GM21619 (cell line): ENCODE data around the gene SHC3.

Source experiments
- ATAC-seq: cut with Tn5 transposase; IDR thresholded peaks from one replicate; pipeline ENCODE4 v1.9.1; 2021; ENCODE audit not compliant: unreplicated experiment

The SHC3 gene

GRCh38 chr9:89154651-89155336, 23.8 kb downstream of the SHC3 start:
- no peak for ATAC-seq

DNA sequence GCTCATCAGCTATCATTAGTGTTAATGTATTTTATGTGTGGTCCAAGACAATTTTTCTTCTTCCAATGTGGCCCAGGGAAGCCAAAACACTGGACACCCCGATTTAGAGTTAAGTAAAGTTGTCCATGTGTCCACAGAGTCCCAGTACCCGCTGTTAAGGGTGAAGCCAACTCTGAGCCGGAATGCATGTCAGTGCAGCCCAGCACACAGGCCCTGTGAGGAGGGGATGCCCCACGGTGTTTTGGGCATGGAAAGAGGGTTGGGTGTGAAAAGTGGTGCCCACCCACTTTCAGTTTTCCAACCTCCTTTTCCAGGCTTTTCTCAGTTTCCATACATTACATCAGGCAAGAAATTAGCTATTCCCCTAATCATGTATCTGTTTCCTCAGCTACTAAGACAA, 24.4 kb downstream of the SHC3 start:
- ATAC-seq, result no peak

GRCh38 chr9:89153232-89154017, 25.2 kb downstream of the SHC3 start:
- ATAC-seq, result no peak

- ATAC-seq, result no peak
Observed at GRCh38 chr9:89149726-89150125, 28.9 kb downstream of the SHC3 start.

DNA sequence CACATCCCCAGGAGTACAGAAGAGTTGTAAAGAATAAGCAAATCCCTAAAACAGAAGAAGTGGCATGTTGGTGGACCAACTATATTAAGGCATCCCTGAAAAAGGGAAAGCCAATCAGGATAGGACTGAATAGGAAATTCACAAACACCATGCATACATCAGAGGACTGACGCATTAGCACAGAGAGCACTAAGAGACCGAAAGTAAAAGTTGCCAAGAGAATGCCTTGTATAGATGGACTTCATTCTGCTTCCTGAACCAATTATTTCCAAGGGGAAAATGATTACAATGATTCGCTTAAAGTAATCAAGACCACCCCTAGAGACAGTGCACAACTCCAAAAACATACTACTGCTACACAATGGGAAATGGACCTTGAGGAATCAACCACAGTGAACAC, 33.5 kb downstream of the SHC3 start:
- ATAC-seq, result no peak

GRCh38 chr9:89144238-89144637, 34.4 kb downstream of the SHC3 start:
- ATAC-seq, result no peak

- ATAC-seq, result no peak
Observed at GRCh38 chr9:89143266-89143665, 35.4 kb downstream of the SHC3 start.

DNA sequence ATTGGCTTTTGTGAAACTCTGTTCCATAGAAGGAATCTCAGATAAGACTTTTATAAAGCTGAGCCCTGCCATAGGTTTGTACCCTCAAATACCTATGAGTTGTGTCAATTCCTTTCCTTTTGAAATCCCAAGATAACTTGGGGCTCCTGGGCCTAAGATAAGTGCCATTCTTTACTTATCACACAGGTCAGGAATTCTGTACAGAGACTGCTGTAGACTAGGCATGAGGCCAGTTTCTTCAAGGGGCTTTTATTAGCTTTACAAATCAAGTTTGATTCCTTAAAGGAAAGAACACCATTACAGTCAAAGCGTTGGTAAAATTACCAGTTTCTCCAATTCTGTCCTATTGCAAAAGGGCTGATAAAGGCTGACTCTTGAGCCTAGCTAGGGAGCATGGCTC, 39.2 kb downstream of the SHC3 start:
- ATAC-seq, result no peak

DNA sequence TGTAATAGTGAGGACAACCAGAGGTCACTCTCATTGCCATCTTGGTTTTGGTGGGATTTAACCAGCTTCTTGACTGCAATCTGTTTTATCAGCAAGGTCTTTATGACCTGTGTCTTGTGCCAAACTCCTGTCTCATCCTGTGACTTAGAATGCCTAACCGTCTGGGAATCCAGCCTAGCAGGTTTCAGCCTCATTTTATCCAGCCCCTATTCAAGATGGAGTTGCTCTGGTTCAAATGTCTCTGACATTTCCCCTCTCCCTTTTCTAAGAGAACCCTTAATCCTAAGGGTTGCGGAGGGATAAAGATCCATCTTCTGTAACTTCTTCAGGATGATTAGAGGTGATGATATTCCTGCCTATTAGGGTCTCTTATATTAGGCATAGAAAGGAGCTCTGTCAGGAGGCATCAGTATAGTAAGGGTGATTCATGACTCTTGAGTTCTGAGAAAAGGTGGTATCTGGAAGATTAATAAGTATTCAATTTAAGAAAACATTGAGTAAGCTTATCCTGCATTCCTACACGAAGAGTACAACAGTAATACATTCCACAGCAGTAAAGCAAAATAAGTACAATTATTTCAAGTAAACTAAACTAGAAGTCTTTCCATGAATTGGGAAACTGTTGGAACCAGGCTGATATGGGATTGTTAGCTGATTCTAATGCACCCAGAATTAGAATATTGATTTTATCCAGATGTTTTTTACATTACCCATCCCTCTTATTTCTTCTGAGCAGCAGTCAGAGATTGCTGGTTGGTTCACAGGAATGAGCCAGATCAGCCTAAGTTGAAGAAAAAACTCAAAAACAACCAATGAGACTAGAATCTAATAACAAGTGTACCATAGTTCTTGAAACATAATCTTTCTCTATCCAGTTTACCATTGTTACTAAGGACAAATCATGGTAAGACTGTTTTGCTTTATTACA, 39.9 kb downstream of the SHC3 start:
- no peak for ATAC-seq

- ATAC-seq, result no peak
Observed at GRCh38 chr9:89137542-89138462, 40.8 kb downstream of the SHC3 start.

GRCh38 chr9:89135591-89136166, 42.9 kb downstream of the SHC3 start:
- no peak for ATAC-seq

- ATAC-seq, result no peak
Observed at GRCh38 chr9:89134709-89135108, 43.9 kb downstream of the SHC3 start.

DNA sequence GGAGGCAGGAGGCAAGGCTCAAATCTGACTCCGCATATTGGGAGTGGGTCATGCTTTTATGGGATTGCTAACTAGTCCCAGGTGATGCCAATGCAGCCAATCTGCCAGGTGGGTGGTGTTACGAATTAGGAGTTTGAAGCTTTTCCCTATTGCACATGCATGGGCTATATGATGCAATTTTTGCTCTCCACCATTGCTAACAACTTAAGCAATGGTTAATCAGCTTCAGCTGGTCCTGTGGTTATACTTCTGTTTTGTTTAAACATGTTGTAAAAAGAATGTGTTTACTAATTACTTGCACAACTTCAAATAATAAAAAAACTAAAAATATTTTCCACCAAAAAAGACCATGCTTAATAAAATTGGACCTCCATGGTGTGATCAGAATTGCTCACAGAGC, 55.7 kb downstream of the SHC3 start:
- ATAC-seq, result no peak

GRCh38 chr9:89120704-89121103, 57.9 kb downstream of the SHC3 start:
- ATAC-seq, result no peak

- no peak for ATAC-seq
Observed at GRCh38 chr9:89116805-89117192, 61.8 kb downstream of the SHC3 start.

DNA sequence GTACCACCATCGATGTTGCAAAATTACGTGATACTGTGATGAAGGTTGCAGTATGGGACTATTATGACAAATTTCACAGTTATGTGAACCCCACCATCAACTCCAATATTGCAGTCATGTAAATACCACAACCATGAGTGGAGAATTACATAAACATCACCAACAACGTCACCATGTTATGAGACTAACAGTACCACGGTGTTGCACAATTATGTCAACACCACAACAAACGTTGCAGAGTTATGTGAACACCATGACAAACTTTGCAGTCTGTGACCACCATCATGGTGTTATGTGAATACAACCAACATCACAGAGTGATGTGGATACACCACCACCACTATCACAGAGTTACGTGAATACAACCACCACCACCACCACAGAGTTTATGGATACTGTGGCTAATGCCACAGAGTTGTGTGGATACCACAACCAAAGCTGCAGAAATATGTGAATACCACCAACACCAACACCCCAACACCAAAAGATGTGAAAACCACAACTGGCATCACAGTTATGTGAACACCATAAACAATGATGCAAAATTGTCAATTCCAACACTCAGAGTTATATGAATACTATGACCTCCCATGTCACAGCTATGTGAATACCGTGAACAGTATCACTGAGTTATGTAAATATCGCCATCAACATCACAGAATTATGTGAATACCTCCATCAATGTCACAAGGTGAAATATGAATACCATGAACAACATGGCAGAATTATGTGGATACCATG, 62.4 kb downstream of the SHC3 start:
- ATAC-seq, result no peak

GRCh38 chr9:89115426-89115825, 63.2 kb downstream of the SHC3 start:
- ATAC-seq, result no peak

DNA sequence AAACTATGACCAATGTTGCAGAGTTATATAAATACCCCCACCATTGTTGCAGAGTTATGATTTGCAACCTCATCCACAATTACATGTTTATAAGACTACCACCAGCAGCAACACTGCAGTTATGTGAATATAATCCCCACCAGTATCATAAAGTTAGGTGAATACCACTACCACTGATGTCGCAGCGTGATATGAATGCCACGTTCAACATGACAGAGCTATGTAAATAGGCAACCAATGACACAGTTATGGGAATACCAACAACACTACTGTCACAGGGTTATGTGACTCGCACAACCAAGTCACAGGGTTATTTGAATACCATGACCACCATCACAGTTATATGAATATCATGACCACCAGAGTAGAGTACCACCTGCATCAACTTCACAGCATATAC, 63.9 kb downstream of the SHC3 start:
- no peak for ATAC-seq

DNA sequence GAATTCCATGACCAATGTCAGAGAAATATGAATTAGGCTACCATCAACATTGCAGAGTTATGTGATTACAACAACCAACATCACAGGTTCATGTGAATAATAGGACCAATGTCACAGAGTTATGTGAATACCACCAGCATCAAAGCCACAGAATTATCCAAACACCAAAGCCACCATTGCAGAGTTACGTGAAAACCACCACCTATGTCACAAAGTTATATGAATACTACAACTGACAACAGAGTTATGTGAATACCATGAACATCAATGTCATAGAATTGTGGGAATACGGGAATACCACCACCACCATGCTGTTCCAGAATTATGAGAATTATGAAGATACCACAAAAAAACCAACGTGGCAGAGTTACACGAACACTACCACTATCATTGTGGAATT, 64.8 kb downstream of the SHC3 start:
- no peak for ATAC-seq

- no peak for ATAC-seq
Observed at GRCh38 chr9:89112243-89112642, 66.4 kb downstream of the SHC3 start.
